ENCODE results near the gene KIF4B. TPM values are rescaled to one million over a fixed set of nuclear protein-coding genes. Genes with fewer than 3 reads are reported as not detected.
"Not testable (repeated sequence)": the region's sequence is repeated elsewhere in the genome, so short reads cannot be mapped to it uniquely, and the experiment has no call there.

The KIF4B gene
- total RNA-seq, 1 donor from 2014 or later = 0.26 TPM

DNA sequence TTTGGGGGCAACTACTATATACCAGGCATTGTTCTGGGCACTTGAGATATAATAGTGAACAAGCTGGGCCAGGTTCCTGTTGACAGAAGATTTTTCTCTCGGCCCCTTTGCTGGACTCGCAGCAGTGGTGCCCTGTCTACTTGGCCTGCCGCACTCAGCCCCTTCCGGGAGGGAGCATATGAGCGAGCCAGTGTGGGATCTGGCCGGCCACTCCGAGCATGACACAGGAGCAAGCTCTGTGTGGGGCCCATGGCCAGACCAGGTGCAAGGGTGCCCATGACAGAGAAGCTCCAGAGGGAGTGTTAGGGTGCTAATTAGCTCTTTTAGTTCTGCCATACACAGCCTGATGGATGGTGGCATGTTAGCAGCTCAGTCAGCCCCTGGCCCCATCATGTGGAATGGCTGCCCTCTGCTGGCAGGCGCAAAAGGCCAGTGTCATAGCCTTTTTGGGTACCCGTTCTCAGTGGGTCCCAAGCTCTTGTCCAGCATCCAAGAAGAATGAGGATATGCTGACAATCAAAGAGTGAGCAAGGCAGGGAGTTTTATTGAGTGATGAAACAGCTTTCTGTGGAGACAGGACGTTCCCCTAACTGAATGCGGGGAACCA lies 9.3 kb upstream of the KIF4B start:
- DNase-seq (ENCODE audit: low read depth in 2 of 2) = peak in 1 of 2 donors; percentile 55

DNA sequence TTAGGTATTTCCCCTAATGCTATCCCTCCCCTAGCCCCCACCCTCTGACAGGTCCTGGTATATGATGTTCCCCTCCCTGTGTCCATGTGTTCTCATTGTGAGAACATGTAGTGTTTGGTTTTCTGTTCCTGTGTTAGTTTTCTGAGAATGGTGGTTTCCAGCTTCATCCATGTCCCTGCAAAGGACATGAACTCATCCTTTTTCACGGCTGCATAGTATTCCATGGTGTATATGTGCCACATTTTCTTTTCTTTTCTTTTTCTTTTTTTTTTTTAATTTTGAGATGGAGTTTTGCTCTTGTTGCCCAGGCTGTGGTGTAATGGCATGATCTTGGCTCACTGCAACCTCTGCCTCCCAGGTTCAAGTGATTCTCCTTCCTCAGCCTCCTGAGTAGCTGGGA lies 7.3 kb upstream of the KIF4B start:
- DNase-seq (ENCODE audit: low read depth in 2 of 2) = not testable (repeated sequence)

DNA sequence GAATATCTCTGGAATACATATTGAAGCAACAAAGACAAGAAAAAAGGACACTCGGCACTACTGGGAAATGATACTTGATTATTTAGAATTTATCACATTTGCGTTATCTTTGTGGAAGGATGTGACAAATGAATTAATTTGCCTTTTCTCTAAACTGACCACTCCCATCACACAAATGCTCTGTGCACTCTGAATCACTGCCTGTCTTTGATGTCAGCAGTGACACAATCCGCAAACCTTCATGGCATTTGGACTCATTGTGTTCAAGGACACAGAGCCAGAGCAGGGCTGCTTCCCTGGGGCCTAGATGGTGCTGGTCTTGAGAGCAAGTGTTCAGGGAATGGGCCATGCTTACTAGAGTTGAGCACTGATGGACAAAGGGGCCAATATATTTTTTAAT lies 4.9 kb upstream of the KIF4B start:
- DNase-seq (ENCODE audit: low read depth in 2 of 2) = no peak

GRCh38 chr5:155010881-155011280 lies 2.7 kb upstream of the KIF4B start:
- no peak for DNase-seq (ENCODE audit: low read depth in 2 of 2)

- DNase-seq (ENCODE audit: low read depth in 2 of 2) = no peak
These were observed 1.7 kb downstream of the KIF4B start for GRCh38 chr5:155015239-155015638.

DNA sequence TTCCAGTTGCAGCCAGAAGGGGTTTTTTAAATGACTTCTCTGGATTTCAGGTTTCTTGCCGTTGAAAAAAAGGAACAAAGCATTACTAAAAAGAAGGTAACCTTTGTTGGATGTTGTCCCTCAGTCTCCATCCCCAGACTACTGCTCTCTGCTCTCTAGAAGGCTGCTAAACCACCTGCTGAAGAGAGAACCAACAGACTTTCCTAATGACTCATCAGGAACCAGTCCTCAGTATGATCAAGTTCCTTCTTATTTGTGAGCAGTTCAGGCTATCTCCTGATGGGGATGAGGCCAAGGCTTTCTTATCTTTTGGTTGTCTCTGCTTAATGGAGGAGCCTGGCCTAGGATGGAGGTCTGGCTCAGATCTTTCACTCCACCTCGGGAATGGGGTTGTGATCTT lies 4.1 kb downstream of the KIF4B start:
- no peak for DNase-seq (ENCODE audit: low read depth in 2 of 2)

DNA sequence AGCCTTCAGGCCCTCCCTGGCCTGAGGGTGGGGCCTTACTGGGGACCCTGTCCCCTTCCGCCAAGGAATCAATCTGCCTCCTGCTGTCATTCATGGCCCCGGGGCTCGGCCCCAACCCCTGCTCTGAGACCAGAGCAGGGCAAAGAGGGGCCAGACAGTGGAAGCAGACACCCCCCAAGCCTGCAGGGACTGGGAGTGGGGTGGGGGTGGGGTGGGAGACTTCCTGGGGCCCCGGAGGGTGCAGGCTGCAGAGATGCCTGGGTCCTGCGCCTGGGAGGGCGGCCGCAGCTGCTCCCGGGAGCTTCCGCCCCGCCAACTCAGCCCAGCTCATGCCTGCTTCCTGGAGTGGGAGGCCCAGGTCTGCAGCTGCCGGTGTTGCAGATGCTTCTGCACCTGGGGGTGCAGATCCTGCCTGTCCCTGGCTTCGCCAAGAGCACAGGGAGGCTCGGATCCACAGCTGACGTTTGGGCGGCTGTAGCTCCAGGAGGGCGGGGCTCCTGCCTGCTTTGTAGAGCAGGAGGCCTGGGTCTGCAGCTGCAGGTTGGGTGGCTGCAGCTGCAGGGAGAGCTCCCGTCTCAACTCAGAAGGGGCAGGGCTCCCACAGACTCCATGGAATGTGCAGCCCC lies 6.2 kb downstream of the KIF4B start:
- DNase-seq (ENCODE audit: low read depth in 2 of 2) = no peak

GRCh38 chr5:155021842-155022241 lies 8.3 kb downstream of the KIF4B start:
- DNase-seq (ENCODE audit: low read depth in 2 of 2) = no peak

- no peak for DNase-seq (ENCODE audit: low read depth in 2 of 2)
These were observed 9.8 kb downstream of the KIF4B start for GRCh38 chr5:155023320-155023719.

DNA sequence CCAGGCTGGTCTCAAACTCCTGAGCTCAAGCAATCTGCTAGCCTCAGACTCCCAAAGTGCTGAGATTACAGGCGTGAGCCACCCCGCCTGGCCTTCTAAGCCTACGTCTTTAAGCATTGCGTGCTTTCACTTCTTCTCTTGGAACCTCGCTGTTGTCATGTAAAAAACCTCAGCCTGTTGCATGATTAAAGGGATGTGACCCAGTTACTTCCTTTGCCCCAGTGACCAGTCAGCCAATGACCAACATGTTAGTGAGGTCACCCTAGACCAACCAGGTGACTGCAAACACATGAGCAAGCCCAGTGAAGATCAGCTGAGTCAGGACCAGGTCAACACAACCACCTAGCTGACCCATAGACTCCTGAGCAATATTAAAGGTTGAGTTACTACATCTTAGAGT lies 10.5 kb downstream of the KIF4B start:
- DNase-seq (ENCODE audit: low read depth in 2 of 2) = no peak

- DNase-seq (ENCODE audit: low read depth in 2 of 2) = no peak
These were observed 12.3 kb downstream of the KIF4B start for GRCh38 chr5:155025895-155026294.

DNA sequence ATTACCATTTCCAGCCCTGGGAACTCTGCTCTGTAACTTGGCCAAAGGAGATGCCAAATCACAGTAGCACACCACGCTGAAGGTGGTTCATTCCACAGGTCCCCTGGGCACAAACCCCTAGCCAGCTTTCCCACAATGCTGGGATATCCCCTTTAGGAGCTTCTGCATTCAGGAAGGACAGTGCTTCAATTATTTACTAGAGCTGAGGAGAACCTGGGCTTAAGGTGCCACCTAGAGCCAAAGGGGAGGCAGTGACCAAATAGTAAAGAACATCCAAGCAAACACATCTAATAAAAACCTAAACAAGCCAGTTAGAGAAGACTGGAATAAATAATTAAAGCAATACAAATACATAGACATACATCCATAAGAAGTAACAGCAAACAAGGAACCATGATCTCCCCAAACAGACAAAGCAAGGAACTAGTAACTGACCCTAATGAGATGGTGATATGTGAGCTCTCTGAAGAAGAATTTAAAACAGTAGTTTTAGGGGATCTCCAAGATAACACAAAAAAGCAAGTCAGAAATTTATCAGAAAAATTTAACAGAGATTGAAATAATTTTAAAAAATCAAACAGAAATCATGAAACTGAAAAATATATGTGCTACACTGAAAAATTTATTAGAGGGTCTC lies 14.6 kb downstream of the KIF4B start:
- DNase-seq (ENCODE audit: low read depth in 2 of 2) = peak in 1 of 2 donors; percentile 34

DNA sequence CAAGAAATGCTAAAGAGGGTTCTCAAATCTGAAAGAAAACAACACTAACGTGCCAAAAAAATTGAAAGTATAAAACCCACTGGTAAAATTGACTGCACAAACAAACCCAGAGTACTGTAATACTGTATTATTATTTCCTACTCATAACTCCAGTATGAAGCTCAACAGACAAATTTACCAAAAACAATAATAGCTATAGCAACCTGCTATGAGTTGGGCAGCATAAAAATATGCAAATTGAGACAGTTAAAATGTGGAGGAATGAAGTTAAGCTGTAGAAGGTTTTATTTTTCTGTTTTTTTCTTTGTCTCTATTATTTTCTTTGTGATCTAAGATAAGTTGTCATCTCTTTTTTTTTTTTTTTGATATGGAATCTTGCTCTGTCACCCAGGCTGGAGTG lies 15.7 kb downstream of the KIF4B start:
- DNase-seq (ENCODE audit: low read depth in 2 of 2) = no peak

- DNase-seq (ENCODE audit: low read depth in 2 of 2) = not testable (repeated sequence)
These were observed 20.7 kb downstream of the KIF4B start for GRCh38 chr5:155034145-155034744.

DNA sequence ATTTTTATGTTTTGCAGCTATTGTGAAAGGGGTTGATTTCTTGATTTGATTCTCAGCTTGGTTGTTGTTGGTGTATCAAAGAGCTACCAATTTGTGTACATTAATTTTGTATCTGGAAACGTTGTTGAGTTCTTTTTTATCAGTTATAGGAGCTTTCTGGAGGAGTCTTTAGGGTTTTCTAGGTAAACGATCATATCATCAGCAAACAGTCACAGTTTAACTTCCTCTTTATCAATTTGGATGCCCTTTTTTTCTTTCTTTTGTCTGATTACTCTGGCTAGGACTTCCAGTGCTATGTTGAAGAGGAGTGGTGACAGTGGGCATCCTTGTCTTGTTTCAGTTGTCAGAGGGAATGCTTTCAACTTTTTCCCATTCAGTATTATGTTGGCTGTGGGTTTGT lies 21.5 kb downstream of the KIF4B start:
- DNase-seq (ENCODE audit: low read depth in 2 of 2) = not testable (repeated sequence)

DNA sequence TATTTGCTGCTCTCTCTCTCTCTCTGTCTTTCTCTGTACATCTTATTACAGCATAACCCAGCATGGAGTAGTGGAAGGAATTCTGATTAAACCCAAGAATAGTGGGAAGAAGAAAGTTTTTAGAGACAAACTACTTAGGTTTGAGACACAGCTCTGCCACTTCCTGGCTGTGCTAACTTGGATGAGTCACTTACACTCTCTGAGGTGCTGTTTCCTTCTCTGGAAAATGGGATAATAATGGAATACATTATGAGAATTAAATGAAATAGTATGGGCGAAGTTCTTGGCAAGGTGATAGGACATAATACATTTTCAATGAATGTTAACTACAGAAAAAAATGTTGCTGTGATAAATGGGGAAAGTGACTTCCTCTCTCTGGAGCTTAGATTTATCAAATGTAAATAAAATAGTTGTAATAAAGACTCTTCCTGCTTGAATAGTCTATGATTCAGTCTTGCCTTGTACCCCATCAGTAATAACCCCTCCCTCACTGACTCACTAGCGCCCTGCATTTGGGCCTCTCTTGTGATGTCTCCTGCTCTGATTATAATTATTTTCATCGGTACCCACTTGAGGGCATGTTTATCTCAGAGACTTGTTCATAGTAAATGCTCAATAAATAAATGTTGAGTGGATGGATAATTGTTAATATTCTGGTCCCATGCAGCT lies 27.6 kb downstream of the KIF4B start:
- no peak for DNase-seq (ENCODE audit: low read depth in 2 of 2)

DNA sequence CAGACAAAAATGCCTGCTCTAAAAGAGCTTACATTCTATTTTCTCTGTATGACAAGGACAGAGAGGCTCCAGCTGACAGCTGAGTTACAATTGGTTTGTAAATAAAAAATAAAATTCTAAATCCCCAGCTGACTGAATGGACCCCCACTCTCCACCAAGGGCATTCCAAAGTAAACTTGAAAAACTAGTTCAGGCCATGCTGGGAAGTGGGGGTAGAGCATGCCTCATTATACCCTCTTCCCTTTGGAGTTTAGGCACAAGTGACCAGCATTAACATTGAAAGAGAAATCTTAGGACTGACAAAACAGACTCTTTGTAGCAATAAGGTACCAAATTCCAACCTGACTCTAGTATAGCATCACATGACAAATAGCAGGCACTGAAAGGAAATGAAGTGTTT lies 31.0 kb downstream of the KIF4B start:
- DNase-seq (ENCODE audit: low read depth in 2 of 2) = no peak

GRCh38 chr5:155046591-155046990 lies 33.0 kb downstream of the KIF4B start:
- DNase-seq (ENCODE audit: low read depth in 2 of 2) = no peak

DNA sequence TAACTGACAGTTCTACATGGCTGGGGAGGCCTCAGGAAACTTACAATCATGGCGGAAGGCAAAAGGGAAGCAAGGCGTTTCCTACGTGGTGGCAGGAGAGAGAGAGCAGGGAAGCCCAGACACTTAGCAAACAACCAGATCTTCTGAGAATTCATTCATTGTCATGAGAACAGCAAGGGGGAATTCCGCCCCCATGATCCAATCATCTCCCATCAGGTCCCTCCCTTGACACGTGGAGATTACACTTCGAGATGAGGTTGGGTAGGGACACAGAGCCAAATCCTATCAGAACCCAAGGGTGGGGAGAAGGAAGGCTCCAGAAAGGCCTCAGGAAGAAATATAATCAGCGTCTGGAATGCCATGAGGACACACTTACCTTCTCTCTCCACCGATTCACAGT lies 34.3 kb downstream of the KIF4B start:
- DNase-seq (ENCODE audit: low read depth in 2 of 2) = no peak

- DNase-seq (ENCODE audit: low read depth in 2 of 2) = peak; percentile 1 to 31
These were observed 36.2 kb downstream of the KIF4B start for GRCh38 chr5:155049569-155050383.

GRCh38 chr5:155050384-155051019 lies 36.9 kb downstream of the KIF4B start:
- DNase-seq (ENCODE audit: low read depth in 2 of 2) = no peak

Data from dermis microvascular lymphatic vessel endothelial cell (primary cell).